ENCODE results near the gene SLCO3A1.
"Not testable (repeated sequence)": the region's sequence is repeated elsewhere in the genome, so short reads cannot be mapped to it uniquely, and the experiment has no call there.

Gene SLCO3A1

DNA sequence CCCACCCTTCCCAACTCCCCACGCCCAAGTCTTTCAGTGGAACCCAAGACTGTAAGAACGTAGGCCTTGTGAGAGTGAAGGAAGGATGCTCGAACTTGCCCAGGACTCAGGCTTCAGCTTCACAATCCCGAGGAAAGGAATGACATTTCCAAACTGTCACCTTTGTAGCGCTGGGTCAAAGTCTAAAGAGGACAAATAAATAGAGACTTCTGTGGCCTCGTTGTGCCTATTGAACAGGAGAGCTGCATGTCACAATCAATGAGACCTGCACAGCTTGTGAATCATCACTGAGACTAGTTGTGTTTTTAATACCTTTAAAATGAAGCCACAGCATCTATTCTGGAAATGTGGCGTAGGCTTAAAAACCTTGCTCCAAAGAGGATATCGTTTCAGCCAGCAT lies 317.4 kb downstream of the SLCO3A1 start:
- DNase-seq = no peak

DNA sequence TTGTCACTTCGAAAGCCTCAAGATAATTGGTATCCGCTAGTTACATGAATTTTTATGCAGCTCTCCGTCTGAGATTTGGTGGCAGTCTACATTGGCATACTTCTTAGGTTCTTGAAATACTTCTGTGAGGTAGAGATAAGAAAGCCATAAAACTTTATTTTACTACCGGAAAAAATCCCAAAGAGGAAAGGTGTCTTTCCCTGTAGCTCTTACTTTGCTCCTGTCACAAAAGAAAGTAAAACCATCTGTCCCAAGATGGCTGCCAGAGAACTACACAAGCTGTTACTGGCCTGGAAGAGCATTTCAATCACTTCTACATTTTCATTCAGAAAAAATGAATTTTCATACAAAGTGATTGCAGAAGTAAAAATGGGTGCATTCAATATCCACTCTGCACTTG lies 325.4 kb downstream of the SLCO3A1 start:
- no peak for DNase-seq

GRCh38 chr15:92184142-92184541 lies 330.6 kb downstream of the SLCO3A1 start:
- DNase-seq = no peak

DNA sequence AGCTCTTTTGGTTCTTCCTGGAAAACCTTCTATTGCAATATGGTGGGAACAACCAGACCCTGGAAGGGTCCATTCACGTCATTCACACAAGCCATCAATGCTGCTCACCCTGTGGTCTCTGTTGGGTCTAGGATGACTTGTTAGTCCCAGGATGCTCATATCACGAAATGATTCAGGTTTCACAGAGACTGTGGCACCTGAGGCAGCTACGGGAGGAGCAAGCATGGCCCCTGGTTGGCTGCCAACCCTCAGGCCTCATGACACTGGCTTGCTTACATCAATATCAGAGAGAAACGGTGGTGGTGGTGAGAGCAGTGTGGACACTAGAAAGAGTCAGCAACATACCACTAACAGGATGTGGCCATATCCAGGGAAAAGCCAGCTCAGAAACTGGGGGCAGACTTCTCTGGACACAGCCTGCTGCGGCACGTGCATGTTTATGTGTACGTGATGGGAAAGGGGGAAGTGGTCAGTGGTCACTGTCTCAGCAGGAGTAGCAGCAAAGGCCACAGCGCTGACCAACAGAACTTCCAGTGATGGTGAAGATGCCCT lies 331.2 kb downstream of the SLCO3A1 start:
- DNase-seq = no peak

DNA sequence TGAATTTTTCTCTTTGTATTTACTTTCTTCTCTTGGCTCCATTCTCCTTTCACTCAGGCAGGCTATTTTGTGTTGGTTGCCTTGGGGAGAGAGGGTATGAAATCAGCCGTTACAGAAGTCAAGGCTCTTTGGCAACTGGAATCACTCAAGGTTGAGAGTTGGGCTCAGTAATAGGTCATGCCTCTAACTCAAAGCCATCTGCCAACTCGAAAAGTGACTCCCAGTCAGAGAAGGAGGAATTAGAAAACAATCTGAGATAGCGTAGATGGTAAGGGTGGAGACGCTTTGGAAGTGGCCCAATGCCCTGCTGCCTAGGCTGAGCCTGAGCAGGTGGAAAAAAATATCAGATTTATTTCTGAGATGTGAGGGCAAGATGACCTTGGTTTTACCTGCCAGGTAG lies 334.5 kb downstream of the SLCO3A1 start:
- DNase-seq = no peak

- DNase-seq = no peak
Observed at GRCh38 chr15:92189166-92189565, 335.7 kb downstream of the SLCO3A1 start.

GRCh38 chr15:92195241-92195640 lies 341.7 kb downstream of the SLCO3A1 start:
- no peak for DNase-seq

DNA sequence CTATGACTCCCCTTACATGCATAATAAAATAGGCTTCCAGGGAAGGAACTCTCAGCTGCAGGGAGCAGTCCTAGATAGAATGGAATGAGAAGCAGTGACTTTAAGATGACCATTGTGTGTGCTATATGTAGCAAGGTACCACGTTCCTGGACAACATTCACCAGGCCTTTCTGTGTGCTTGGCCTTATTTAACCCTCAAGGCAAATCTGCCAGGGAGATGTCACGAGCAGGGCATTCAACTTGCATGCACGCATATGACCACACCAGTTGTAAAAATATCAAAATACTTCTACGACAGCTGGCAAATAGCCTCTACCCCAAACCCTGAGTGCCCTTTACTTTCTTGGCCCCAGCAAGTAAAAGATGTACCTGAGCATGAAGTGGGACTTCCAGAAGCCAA lies 342.8 kb downstream of the SLCO3A1 start:
- no peak for DNase-seq

- no peak for DNase-seq
Observed at GRCh38 chr15:92197746-92198145, 344.2 kb downstream of the SLCO3A1 start.

- no peak for DNase-seq
Observed at GRCh38 chr15:92200891-92201290, 347.4 kb downstream of the SLCO3A1 start.

GRCh38 chr15:92205255-92205739 lies 351.8 kb downstream of the SLCO3A1 start:
- DNase-seq = no peak

- DNase-seq = not testable (repeated sequence)
Observed at GRCh38 chr15:92207601-92208000, 354.1 kb downstream of the SLCO3A1 start.

All from SHP77 treated with DMSO at 0.1 percent for 48 hours (cell line).